H9 (cell line): Measurements from ENCODE around the gene ACKR4. TPM values are rescaled to one million over a fixed set of nuclear protein-coding genes. Genes with fewer than 3 reads are reported as not detected.

Experiments
- DNase-seq: peaks from one replicate; pipeline ENCODE4 v3.0.0-alpha.2; 2017
- H2AFZ ChIP-seq: one replicate; pipeline ENCODE4 v1.6.1; 2013; ENCODE audit warnings: mild to moderate bottlenecking, low read length, control low read depth, moderate library complexity
- H2AK5ac ChIP-seq: 2 replicates; pipeline ENCODE4 v1.6.1; 2013; ENCODE audit warnings: low read length, control low read depth, mixed read lengths; ENCODE audit not compliant: insufficient read length
- H2BK120ac ChIP-seq: one replicate; pipeline ENCODE4 v1.6.1; 2013; ENCODE audit warnings: low read depth, mild to moderate bottlenecking, low read length, control low read depth, inconsistent platforms; ENCODE audit not compliant: poor library complexity, severe bottlenecking
- H2BK12ac ChIP-seq: 2 replicates; pipeline ENCODE4 v1.6.1; 2013; ENCODE audit warnings: low read length, control low read depth, mixed read lengths, low read depth; ENCODE audit not compliant: insufficient read length
- H2BK15ac ChIP-seq: 2 replicates; pipeline ENCODE4 v1.6.1; 2013; ENCODE audit warnings: low read depth, low read length, control low read depth
- H2BK20ac ChIP-seq: one replicate; pipeline ENCODE4 v1.6.1; 2013; ENCODE audit warnings: low read depth, mild to moderate bottlenecking, low read length, control low read depth, inconsistent platforms; ENCODE audit not compliant: poor library complexity, severe bottlenecking
- H2BK5ac ChIP-seq: 2 replicates; pipeline ENCODE4 v1.6.1; 2013; ENCODE audit warnings: low read length, control low read depth, mixed read lengths; ENCODE audit not compliant: insufficient read length
- H3K14ac ChIP-seq: 2 replicates; pipeline ENCODE4 v1.6.1; 2013; ENCODE audit warnings: low read length, control low read depth; ENCODE audit not compliant: insufficient read depth
- H3K18ac ChIP-seq: 2 replicates; pipeline ENCODE4 v1.6.1; 2013; ENCODE audit warnings: low read depth, mild to moderate bottlenecking, mixed read lengths, low read length, control low read depth; ENCODE audit not compliant: insufficient read length
- H3K23ac ChIP-seq: 2 replicates; pipeline ENCODE4 v1.6.1; 2013; ENCODE audit warnings: low read length, control low read depth, mixed read lengths, low read depth; ENCODE audit not compliant: insufficient read length
- H3K23me2 ChIP-seq: 2 replicates; pipeline ENCODE4 v1.6.1; 2013; ENCODE audit warnings: low read depth, mild to moderate bottlenecking, mixed read lengths, low read length, control low read depth; ENCODE audit not compliant: insufficient read length, poor library complexity, severe bottlenecking
- H3K27ac ChIP-seq: 2 replicates; pipeline ENCODE4 v1.5.1; 2013; ENCODE audit warnings: low read length, control low read depth, mixed read lengths, low read depth; ENCODE audit not compliant: insufficient read length
- H3K27me3 ChIP-seq: 2 replicates; pipeline ENCODE4 v1.6.1; 2013; ENCODE audit warnings: low read length, control low read depth, inconsistent platforms; ENCODE audit not compliant: insufficient read depth
- H3K4ac ChIP-seq: 2 replicates; pipeline ENCODE4 v1.6.1; 2013; ENCODE audit warnings: low read depth, mild to moderate bottlenecking, control low read depth, inconsistent platforms, low read length, moderate library complexity
- H3K4me1 ChIP-seq: 2 replicates; pipeline ENCODE4 v1.6.1; 2013; ENCODE audit warnings: low read length, control low read depth, inconsistent platforms; ENCODE audit not compliant: insufficient read depth
- H3K4me2 ChIP-seq: 2 replicates; pipeline ENCODE4 v1.6.1; 2013; ENCODE audit warnings: low read length, control low read depth, mixed read lengths; ENCODE audit not compliant: insufficient read length, insufficient read depth
- H3K56ac ChIP-seq: 2 replicates; pipeline ENCODE4 v1.6.1; 2013; ENCODE audit warnings: low read depth, mild to moderate bottlenecking, mixed read lengths, low read length, control low read depth; ENCODE audit not compliant: insufficient read length
- H3K79me1 ChIP-seq: 2 replicates; pipeline ENCODE4 v1.6.1; 2013; ENCODE audit warnings: low read depth, mild to moderate bottlenecking, moderate library complexity, low read length, control low read depth, inconsistent platforms; ENCODE audit not compliant: insufficient read depth, poor library complexity, severe bottlenecking
- H3K79me2 ChIP-seq: 2 replicates; pipeline ENCODE4 v1.6.1; 2013; ENCODE audit warnings: low read length, control low read depth, inconsistent platforms; ENCODE audit not compliant: insufficient read depth
- H3K9ac ChIP-seq: 2 replicates; pipeline ENCODE4 v1.6.1; 2013; ENCODE audit warnings: low read length, control low read depth, mixed read lengths; ENCODE audit not compliant: insufficient read length; ENCODE audit errors: extremely low read depth
- H3K9me3 ChIP-seq: one replicate; pipeline ENCODE4 v1.6.1; 2013; ENCODE audit warnings: low read depth, low read length, inconsistent platforms; ENCODE audit not compliant: control insufficient read depth
- H3T11ph ChIP-seq: one replicate; pipeline ENCODE4 v1.6.1; 2013; ENCODE audit warnings: mild to moderate bottlenecking, low read length, control low read depth, inconsistent platforms
- H4K20me1 ChIP-seq: one replicate; pipeline ENCODE4 v1.6.1; 2013; ENCODE audit not compliant: control insufficient read depth, insufficient read length, insufficient read depth
- H4K5ac ChIP-seq: 2 replicates; pipeline ENCODE4 v1.6.1; 2013; ENCODE audit warnings: low read depth, mild to moderate bottlenecking, mixed read lengths, low read length, control low read depth; ENCODE audit not compliant: insufficient read length
- H4K8ac ChIP-seq: replicated peaks from 2 replicates; pipeline ENCODE4 v1.6.1; 2013; ENCODE audit warnings: low read length, control low read depth, mixed read lengths, low read depth; ENCODE audit not compliant: insufficient read length
- H4K91ac ChIP-seq: 2 replicates; pipeline ENCODE4 v1.6.1; 2013; ENCODE audit warnings: low read depth, mild to moderate bottlenecking, moderate library complexity, mixed read lengths, low read length, control low read depth; ENCODE audit not compliant: insufficient read length
- H3K27ac Mint-ChIP-seq, 3 experiments: 2 replicates in 2 of 3; 3 replicates in 1 of 3; pipeline ENCODE4 v1.8.0; 2020 to 2021; ENCODE audit warnings: mixed read lengths in 3 of 3, mild to moderate bottlenecking in 1 of 3, moderate library complexity in 1 of 3
- H3K27me3 Mint-ChIP-seq: 2 replicates; pipeline ENCODE4 v1.8.0; 2021; ENCODE audit warnings: low read depth, mild to moderate bottlenecking, moderate library complexity, mixed read lengths
- H3K36me3 Mint-ChIP-seq, 3 experiments: 2 replicates in 2 of 3; 3 replicates in 1 of 3; pipeline ENCODE4 v1.8.0; 2020 to 2021; ENCODE audit warnings: low read depth in 3 of 3, mixed read lengths in 3 of 3; ENCODE audit not compliant: insufficient read depth in 1 of 3
- H3K4me1 Mint-ChIP-seq, 2 experiments: 2 replicates each; pipeline ENCODE4 v1.8.0; 2020; ENCODE audit warnings: mixed read lengths in 2 of 2
- H3K4me3 Mint-ChIP-seq, 2 experiments: 2 replicates in 1 of 2; 3 replicates in 1 of 2; pipeline ENCODE4 v1.8.0; 2020 to 2021; ENCODE audit warnings: mild to moderate bottlenecking in 2 of 2, mixed read lengths in 2 of 2, moderate library complexity in 1 of 2
- H3K9me3 Mint-ChIP-seq, 2 experiments: 2 replicates in 1 of 2; 3 replicates in 1 of 2; pipeline ENCODE4 v1.8.0; 2020; ENCODE audit warnings: mild to moderate bottlenecking in 2 of 2, mixed read lengths in 2 of 2, moderate library complexity in 1 of 2
- CTCF ChIP-seq: fragments of 200-600 bp; sonication (generic); conservative IDR thresholded peaks from 3 replicates; pipeline ENCODE4 v1.8.0; 2021; ENCODE audit warnings: antibody characterized with exemption, mild to moderate bottlenecking
- total RNA-seq: library from RNA; stranded (reverse); gene quantifications from 2 replicates; pipeline ENCODE4 v1.2.1, GENCODE V29; 2021

ACKR4 gene
- total RNA-seq, 1 experiment from 2014 or later = not detected

GRCh38 chr3:132592216-132592615 lies 4.9 kb upstream of the ACKR4 start:
- Histone ChIP-seq H2BK12ac (no peak overlapping the region), H2AFZ (no peak overlapping the region), H3K14ac (no peak overlapping the region), H3K23me2 (no peaks in the 10 kb centered on the region), H4K8ac (no peak overlapping the region), H2AK5ac (no peak overlapping the region), H4K20me1 (no peaks in the 10 kb centered on the region), H3T11ph (no peak overlapping the region), H2BK120ac (no peak overlapping the region), H2BK15ac (no peak overlapping the region), H3K4ac (no peak overlapping the region), H2BK20ac (no peak overlapping the region), H2BK5ac (no peak overlapping the region), H3K4me1 (peaks cover 4% of the 10 kb centered on the region; the same call in 1 of the 2 replicates), H3K9ac (no peak overlapping the region), H4K5ac (no peak overlapping the region), H3K9me3 (no peaks in the 10 kb centered on the region), H3K23ac (no peak overlapping the region), H3K79me2 (no peaks in the 10 kb centered on the region), H4K91ac (no peak overlapping the region), H3K27me3 (no peaks in the 10 kb centered on the region), H3K79me1 (no peaks in the 10 kb centered on the region), H3K27ac (no peak overlapping the region), H3K56ac (no peak overlapping the region), H3K18ac (no peak overlapping the region), H3K4me2 (no peak overlapping the region)
- H3K4me3 Mint-ChIP-seq = no peak overlapping the region
- H3K4me1 Mint-ChIP-seq = peaks cover 5 to 6% of the 10 kb centered on the region in 2 experiments
- no peak for TF ChIP-seq CTCF
- no peak for DNase-seq
- peaks cover 0 to 7% (median 0%) of the 10 kb centered on the region in 3 experiments; a peak in 3 of 7 replicates for H3K36me3 Mint-ChIP-seq
- no peaks in the 10 kb centered on the region for H3K27me3 Mint-ChIP-seq
- no peaks in the 10 kb centered on the region for H3K9me3 Mint-ChIP-seq
- H3K27ac Mint-ChIP-seq = no peak overlapping the region
